ENCODE results near the gene COPE.

- TF ChIP-seq CTCF (optimal IDR thresholded peaks at IDR 0.05 in 1 of 3, IDR thresholded peaks at IDR 0.05 in 1 of 3, conservative IDR thresholded peaks at IDR 0.05 in 1 of 3; ENCODE audit: extremely low read depth in 1 of 3, insufficient read depth in 2 of 3, low read length in 3 of 3) (no peak), EZH2 (IDR thresholded peaks at IDR 0.05; ENCODE audit: low read length) (no peak)
Measured at GRCh38 chr19:18908917-18909619, 10.1 kb downstream of the COPE start.
